Stimulated activated CD8-positive, alpha-beta memory T cell treated with anti-CD3 and anti-CD28 coated beads, Interleukin-15, amount 100 ng/mL, for 48 hours (primary cell): ENCODE results near the gene SND1.
"Not testable (repeated sequence)": the region's sequence is repeated elsewhere in the genome, so short reads cannot be mapped to it uniquely, and the experiment has no call there.

Experiments
- DNase-seq, 2 donors: peaks; one replicate each; pipeline ENCODE4 v3.0.0-alpha.2; 2020; ENCODE audit warnings: low read depth in 2 of 2

Gene SND1

GRCh38 chr7:128094686-128095085, 442.7 kb downstream of the SND1 start:
- no peak for DNase-seq

GRCh38 chr7:128097211-128097731, 445.3 kb downstream of the SND1 start:
- no peak for DNase-seq

DNA sequence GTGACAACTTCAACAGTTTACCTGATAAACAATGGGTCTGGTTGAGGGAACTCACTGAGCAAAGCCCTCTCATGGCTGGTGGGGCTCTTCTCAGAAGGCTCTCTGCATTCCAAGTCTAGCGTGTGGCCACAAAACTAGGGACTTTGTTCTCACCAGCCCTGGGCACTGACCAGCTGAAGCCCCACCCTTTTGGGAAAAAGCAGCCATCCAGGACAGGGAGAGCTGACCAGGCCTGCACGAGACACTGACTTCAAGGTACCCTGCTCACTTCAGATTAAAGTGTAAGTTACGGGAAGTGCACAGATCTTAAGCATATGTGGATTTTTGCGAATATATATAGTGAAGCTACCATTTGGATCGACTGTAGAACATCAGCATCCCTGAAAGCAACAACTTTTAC, 446.6 kb downstream of the SND1 start:
- no peak for DNase-seq

- no peak for DNase-seq
These were observed 447.2 kb downstream of the SND1 start for GRCh38 chr7:128099204-128099671.

DNA sequence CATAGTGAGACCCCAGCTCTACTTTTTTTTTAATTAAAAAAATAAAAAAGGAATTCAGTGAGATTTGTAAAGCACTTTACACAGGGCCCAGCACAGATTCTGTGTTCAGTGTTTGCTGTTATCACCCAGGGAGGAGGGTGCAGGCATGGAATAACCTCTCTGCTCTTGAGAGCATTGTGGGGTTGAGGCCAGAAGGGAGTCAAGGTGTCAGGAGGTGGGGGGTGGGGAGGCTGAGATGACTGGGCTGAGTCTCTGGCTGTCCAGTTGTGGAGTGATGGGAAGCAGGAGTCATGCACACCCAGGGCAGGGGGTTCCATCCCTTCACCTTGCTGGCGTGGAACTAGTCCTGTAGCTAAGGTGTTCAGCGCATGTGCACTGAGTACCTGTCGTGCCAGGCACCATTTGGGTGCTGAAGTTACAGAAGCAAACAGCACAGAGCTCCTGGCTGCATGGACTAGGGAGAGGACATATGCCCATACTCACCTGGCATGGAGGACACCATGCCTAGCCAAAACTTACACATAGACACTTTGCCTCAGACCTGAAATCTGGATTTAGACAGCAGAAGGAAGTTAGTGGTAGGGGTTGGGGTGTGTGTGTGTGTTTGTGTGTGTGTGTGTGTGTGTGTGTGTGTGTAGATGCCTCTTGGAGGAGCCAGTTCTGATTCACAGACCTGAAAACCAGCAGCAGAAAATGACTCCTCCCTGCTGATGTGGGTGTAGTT, 448.4 kb downstream of the SND1 start:
- DNase-seq: no peak

DNA sequence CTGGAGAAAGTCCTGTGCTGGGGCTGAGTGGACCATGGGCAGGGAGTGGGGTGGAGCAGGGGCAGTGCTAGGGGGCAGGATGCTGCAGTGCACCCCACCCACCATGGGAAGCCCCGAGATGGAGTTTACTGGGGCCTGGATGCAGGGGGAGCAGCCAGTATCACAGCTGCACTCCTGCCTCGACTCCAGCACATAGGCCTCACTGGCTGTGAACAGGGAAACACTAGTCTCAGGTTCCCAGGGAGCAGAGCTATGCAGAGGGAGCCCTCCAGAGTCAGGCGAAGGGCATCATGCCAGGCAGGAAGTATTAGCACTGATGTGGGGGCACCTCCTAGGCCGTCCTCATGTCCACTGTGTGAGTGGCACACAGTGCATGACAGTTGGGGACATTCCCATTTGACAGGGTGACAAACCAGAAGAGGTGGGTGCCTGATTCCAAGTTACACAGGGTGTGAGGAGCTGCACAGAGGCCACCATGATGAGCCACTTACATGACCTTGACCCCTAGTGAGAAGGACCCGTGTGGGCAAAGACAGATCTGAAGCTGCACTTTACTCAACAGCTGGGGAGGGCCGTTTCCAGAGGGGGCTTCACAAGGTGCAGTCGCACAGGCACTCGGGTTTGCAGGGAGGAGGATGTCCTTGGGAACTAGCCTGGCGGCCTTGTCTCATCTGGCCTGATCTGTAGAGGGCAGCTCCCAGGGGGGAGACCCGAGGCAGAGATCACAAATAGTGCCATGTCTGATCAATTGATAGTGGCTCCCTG, 449.1 kb downstream of the SND1 start:
- DNase-seq: no peak

DNA sequence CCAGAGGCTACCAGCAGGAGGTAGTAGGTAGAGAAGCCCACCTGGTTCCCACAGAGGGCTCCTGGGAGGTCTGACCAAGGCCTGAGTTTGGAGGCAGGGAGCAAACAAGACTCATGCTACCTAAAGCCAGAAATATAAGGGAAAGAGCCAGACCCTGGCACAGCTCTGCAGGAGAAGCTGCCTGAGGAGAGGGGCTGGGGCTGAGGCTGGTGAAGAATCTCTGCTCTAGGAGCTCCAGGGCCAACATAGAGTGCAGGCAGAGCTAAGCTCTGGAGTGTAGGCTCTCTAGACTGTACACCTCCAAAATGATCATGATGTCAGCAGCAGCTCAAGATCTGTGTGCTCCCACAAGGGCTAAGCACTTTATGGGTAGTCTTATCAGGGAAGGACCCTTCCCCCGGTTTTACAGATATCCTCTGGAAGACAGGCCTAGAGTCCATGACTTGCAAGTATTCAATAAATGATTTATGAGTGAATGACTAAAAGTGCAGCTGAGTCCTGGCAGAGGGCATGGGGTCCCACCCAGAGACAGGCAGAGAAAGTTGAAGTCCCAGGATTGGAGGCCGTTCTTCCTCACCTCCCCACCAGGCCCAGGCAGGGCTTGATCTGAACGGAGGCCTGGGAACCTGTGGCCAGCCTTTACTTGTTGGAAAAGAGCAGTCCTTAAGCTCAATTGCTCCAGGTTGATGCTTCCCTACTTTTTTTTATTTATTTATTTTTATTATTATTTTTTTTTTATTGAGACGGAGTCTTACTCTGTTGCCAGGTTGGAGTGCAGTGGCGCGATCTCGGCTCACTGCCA, 450.7 kb downstream of the SND1 start:
- DNase-seq: no peak

DNA sequence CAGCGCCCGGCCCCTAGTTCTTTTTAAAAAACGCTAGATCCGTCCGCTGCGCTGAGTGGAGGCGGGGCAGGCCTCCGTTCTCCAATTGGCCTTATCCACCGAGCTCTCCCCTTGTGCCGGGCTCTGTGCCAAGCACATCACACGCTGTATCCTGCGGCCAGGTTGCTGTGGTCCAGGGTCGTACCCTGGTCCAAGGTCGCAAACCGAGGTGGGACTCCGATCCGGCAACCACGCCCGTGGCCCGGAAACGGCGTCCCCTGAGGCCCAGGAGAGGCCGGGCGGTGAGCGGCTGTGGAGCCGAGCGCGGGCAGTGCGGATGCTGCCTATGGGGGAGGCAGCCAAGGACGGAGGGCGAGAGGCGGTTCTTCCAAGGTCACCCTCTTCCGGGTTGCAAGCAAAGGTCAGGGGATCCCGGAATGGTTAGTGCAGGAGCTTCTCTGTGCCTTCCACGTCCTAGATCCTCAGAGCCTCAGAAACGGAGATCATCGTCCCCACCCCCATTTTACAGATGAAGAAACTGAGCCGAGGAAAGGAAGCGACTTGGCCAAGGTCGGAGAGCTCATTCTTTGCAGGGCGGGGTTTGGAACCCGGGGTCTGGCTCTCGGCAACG, 451.6 kb downstream of the SND1 start:
- DNase-seq: no peak

GRCh38 chr7:128104108-128104742, 452.2 kb downstream of the SND1 start:
- no peak for DNase-seq

- no peak for DNase-seq
These were observed 453.4 kb downstream of the SND1 start for GRCh38 chr7:128105228-128106022.

DNA sequence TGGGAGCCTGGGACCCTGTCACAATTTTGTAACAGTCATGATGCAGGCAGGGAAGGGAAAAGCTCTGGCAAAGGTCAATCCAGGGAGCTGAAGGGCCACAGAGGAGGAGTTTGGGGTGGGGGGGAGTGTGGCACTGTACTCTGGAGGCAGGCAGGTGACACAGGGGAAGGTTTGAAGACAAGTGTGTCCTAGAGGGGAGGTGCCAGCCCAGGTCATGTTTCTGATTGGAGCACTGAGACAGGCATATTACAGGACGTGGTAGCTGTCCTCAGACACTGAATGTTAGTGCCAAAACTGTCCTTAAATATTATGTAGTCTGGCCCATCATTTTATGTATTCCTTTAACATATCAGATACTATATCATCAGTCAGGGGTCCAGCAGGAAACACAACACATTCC, 454.8 kb downstream of the SND1 start:
- DNase-seq: no peak

GRCh38 chr7:128107516-128107915, 455.5 kb downstream of the SND1 start:
- DNase-seq: not testable (repeated sequence)

- no peak for DNase-seq
These were observed 456.1 kb downstream of the SND1 start for GRCh38 chr7:128108129-128108528.

- DNase-seq: no peak
These were observed 456.8 kb downstream of the SND1 start for GRCh38 chr7:128108641-128109423.

DNA sequence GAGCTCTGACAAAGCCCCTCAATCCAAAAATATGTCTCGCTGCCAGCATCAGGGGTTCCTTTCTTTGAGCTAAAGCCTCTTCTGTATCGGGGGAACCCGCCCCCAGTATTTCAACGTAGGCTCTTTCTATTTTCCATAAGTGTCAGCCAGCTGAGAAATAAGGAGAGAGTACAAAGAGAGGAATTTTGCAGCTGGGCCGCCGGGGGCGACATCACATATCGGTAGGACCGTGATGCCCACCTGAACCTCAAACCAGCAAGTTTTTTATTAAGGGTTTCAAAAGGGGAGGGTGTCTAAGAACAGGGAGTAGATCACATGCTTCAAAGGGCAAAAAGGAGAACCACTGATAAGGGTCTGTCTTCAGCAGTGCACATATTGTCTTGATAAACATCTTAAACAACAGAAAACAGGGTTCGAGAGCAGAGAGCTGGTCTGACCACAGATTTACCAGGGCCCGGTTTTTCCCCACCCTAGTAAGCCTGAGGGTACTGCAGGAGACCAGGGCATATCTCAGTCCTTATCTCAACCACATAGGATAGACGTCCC, 457.5 kb downstream of the SND1 start:
- not testable (repeated sequence) for DNase-seq

GRCh38 chr7:128110641-128111364, 458.8 kb downstream of the SND1 start:
- no peak for DNase-seq

DNA sequence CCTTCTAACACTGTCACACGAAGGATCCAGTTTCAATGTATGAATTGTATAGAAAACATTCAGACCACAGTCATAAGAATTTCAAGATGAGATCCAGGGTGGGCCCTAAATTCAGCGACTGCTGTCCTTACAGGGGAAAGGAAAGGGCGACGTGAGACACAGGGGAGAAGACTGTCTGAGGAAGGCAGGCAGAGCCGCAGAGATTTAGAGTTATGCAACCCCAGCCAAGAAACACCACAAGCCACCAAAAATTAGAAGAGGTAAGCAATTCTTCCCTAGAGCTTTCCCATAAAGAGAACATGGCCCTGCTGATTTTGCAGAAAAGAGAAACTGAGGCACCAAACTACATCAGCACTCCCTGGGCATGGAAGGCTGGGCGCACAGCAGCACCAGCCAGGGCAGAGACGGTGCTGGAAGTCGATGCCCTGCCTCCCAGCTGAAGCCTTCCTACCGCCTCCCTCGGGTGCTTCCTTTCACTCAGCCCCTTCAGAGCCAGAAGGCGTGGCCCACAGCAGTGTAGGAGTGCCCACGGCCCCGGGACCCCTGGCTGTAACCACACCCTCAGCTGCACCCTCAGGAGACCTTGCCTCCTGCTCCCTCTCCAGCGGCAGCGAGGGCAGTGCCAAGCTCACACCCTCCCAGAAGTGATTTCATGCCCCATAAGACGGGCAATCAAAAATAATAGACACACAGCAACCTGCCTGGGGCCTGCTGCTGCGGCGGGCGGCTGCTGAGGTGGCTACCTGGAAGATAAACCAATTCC, 460.2 kb downstream of the SND1 start:
- no peak for DNase-seq

- DNase-seq: no peak
These were observed 460.8 kb downstream of the SND1 start for GRCh38 chr7:128112781-128113221.
